Gastrocnemius medialis (tissue), 4 donors: ENCODE data around the gene VOPP1.

Experiments used
- CTCF ChIP-seq, 5 experiments: fragments of 450-650 bp in 3 of 5; fragments of 200-600 bp in 2 of 5; sonication (generic) in 2 of 5; IDR thresholded peaks in 4 of 5; conservative IDR thresholded peaks in 1 of 5; 1 replicate in 4 of 5; 2 replicates in 1 of 5; pipeline ENCODE4 v1.5.1; 2016 to 2019; ENCODE audit warnings: antibody characterized with exemption in 5 of 5, mild to moderate bottlenecking in 3 of 5, moderate library complexity in 3 of 5
- POLR2A ChIP-seq, 2 donors: fragments of 450-650 bp; IDR thresholded peaks; one replicate each; pipeline ENCODE4 v1.6.1; 2017; ENCODE audit warnings: antibody characterized with exemption in 2 of 2, mild to moderate bottlenecking in 2 of 2, moderate library complexity in 2 of 2

- TF ChIP-seq CTCF (IDR thresholded peaks at IDR 0.05 in 4 of 5, conservative IDR thresholded peaks at IDR 0.05 in 1 of 5) (no peak), POLR2A (IDR thresholded peaks at IDR 0.05) (no peak)
Observed at GRCh38 chr7:55498142-55498541, 74.2 kb downstream of the VOPP1 start.
